ENCODE measurements around the gene EHMT1.
"Not testable (repeated sequence)": the region's sequence is repeated elsewhere in the genome, so short reads cannot be mapped to it uniquely, and the experiment has no call there.

The EHMT1 gene

DNA sequence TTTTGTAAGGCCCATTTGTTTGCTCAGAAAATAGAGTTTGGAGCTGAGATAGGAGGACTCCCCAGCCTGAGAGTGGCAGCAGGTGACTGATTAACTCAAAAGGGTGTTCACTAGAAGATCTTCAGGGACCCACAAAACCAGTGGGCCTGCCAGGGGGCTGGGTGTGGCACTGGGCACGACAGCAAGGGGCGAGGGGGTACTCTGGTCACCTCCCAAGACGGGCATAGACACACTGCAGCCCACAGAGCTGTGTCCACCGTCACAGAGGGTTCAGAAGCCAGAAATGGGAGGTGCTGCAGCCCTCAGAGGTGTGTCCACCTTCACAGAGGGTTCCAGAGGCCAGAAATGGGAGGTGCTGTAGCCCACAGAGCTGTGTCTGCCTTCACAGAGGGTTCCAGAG lies 183.2 kb downstream of the EHMT1 start:
- TF ChIP-seq, protein P1, sequence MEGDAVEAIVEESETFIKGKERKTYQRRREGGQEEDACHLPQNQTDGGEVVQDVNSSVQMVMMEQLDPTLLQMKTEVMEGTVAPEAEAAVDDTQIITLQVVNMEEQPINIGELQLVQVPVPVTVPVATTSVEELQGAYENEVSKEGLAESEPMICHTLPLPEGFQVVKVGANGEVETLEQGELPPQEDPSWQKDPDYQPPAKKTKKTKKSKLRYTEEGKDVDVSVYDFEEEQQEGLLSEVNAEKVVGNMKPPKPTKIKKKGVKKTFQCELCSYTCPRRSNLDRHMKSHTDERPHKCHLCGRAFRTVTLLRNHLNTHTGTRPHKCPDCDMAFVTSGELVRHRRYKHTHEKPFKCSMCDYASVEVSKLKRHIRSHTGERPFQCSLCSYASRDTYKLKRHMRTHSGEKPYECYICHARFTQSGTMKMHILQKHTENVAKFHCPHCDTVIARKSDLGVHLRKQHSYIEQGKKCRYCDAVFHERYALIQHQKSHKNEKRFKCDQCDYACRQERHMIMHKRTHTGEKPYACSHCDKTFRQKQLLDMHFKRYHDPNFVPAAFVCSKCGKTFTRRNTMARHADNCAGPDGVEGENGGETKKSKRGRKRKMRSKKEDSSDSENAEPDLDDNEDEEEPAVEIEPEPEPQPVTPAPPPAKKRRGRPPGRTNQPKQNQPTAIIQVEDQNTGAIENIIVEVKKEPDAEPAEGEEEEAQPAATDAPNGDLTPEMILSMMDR (IDR thresholded peaks at IDR 0.05; ENCODE audit: low read depth, low read length, missing control alignments) = no peak
- no peak for DNase-seq
- Histone ChIP-seq H3K4me3 (ENCODE audit: low read depth, low read length) (no peak overlapping the region), H3K27me3 (replicated peaks) (no peaks in the 10 kb centered on the region), H3K27ac (no peak overlapping the region), H3K36me3 (replicated peaks) (peaks cover 23% of the 10 kb centered on the region)
- in situ Hi-C loops (cut with HindIII; ENCODE audit: low pct_ligation_motif_present, low sequenced_read_pairs) = no loop called here

DNA sequence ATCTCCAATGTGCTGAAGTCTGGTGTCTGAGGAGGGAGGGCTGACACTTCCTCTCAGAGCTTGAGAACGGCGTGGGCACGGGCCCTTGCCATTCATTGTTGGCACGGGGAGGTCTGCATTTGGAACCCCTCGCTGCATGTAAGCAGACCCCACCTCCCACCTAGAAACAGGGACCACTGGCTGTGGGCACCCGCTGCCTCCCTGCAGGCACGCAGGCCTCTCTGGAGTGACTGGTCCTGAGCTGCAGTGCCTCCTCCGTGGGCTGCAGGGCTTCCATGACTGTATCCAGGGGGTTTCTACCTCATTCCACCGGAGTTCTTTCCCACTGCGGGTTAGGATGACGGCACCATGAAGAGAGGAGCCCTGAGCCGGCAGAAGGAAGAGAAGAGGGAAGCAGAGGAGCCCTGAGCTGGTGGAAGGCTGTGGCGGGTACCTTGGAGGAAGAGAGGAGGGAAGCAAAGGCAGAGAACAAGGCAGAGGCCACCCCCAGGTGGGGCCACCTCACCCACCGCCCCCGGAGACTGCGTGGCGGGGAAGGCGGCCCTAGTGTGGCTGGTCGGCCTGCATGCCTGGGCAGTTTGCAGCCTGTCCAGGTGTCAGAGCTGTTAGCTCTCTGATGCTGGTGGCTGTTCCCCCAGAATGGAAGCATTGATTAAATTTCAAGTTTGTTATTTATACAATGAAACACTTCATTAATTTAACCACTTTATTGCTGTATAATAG lies 183.9 kb downstream of the EHMT1 start:
- no peak overlapping the region for H3K27ac ChIP-seq
- no peak overlapping the region for H3K4me3 ChIP-seq (ENCODE audit: low read depth, low read length)
- peaks cover 26% of the 10 kb centered on the region for H3K36me3 ChIP-seq (replicated peaks)
- in situ Hi-C loops (cut with HindIII; ENCODE audit: low pct_ligation_motif_present, low sequenced_read_pairs) = no loop called here
- TF ChIP-seq, protein P1 (IDR thresholded peaks at IDR 0.05; ENCODE audit: low read depth, low read length, missing control alignments) = no peak
- DNase-seq = no peak
- no peaks in the 10 kb centered on the region for H3K27me3 ChIP-seq (replicated peaks)

DNA sequence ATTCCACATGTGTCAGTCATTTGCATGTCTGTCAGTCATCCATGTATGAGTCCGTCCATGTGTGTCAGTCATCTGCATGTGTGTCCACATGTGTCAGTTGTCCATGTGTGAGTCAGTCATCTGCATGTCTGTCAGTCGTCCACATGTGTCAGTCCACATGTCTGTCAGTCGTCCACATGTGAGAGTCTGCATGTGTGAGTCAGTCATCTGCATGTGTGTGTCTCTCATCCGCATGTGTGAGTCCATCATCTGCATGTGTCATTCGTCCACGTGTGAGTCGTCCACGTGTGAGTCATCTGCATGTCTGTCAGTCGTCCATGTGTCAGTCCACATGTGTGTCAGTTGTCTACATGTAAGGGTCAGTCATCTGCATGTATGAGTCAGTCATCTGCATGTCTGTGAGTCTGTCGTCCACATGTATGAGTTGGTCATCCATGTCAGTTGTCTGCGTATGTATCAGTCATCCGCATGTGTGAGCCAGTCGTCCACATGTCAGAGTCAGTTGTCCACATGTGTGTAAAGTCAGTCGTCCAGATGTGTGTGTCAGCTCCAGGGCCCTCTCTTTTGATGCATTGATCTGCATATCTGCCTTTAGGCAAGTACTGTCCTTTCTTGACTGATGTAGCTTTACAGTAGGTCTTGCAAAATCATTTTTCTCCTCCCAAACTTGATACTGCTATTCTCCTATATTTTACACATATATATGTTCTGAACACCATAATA lies 186.3 kb downstream of the EHMT1 start:
- TF ChIP-seq, protein P1 (IDR thresholded peaks at IDR 0.05; ENCODE audit: low read depth, low read length, missing control alignments) = no peak
- in situ Hi-C loops (cut with HindIII; ENCODE audit: low pct_ligation_motif_present, low sequenced_read_pairs) = no loop called here
- DNase-seq = peak; percentile 12

DNA sequence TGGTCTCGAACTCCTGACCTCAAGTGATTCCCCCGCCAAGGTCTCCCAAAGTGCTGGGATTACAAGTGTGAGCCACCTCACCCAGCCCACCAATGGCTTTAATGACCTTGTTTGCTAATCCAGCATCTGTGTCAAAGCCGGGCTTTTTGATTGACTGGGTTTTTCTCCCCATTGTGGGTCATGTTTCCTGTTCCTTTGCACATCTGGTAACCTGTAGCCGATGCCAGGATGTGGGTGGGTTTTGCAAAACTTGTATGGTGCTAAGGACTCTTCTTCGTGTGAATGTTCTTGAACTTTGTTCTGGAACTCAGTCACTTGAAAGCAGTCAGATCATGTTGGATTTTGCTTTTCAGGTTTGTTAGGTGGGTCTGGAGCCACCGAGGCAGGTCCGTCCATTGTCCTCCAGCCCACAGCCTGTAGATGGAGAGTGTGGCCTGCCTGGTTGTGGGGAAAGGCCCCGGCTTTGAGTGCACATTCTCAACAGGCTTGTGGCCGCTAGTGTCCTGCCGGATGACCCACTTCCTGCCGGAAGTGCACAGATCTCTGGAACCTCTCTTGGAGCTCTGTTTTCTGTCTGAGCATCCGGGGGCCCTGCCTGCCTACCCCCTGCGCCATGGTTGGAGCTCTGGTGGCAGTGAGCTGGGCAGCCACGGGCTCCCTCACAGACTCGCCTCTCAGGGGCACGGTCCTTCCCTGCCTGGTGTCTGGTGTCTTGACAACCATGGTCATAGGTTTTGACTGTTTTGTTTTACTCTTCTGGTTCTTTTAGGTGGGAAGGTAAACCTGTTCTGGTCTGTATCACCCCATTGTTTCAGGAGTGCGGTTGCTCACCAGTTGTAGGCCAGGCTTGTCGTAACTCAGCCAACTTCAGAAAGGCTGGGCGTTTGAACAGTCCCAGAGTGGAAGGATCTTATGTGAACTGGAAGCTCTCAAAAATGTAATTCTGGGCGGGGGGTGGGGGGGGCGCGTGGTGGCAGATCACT lies 189.2 kb downstream of the EHMT1 start:
- in situ Hi-C loops (cut with HindIII; ENCODE audit: low pct_ligation_motif_present, low sequenced_read_pairs) = no loop called here
- Histone ChIP-seq H3K27ac (no peak overlapping the region), H3K27me3 (replicated peaks) (no peaks in the 10 kb centered on the region), H3K36me3 (replicated peaks) (peaks cover 22% of the 10 kb centered on the region), H3K4me3 (ENCODE audit: low read depth, low read length) (no peak overlapping the region)
- DNase-seq = no peak
- TF ChIP-seq, protein P1 (IDR thresholded peaks at IDR 0.05; ENCODE audit: low read depth, low read length, missing control alignments) = no peak

More for the DNA sequence above, 186.3 kb downstream of the EHMT1 start:
- Histone ChIP-seq H3K27me3 (replicated peaks) (no peaks in the 10 kb centered on the region), H3K27ac (no peak overlapping the region), H3K36me3 (replicated peaks) (peaks cover 29% of the 10 kb centered on the region), H3K4me3 (ENCODE audit: low read depth, low read length) (no peak overlapping the region)

DNA sequence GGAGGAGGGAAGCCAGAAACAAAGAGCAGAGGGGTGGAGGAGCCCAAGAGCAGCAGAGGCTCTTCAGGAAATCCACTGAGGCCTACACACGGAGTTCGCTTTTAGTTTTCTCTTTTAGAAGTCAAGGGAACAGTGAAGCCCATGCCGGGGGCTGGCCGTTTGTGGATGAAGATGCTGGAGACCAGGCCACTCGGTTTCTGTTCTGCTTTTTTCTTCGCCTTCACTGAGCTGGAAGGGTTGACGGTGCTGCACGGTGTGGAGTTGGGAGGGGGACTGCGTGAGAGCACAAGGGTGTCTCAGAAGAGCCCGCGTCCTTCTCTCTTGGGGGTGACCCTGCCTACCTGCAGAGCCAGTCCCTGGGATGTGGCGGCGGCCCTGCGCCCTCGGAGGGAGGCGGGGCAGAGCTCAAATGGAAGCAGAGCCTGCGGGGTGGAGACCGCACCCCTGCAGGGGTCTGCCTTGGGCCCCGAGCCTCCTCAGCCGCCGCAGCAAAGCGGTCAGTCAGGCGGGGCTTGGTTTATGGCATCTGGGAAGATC lies 190.3 kb downstream of the EHMT1 start:
- no peaks in the 10 kb centered on the region for H3K27me3 ChIP-seq (replicated peaks)
- no peak overlapping the region for H3K27ac ChIP-seq
- peaks cover 21% of the 10 kb centered on the region for H3K36me3 ChIP-seq (replicated peaks)
- DNase-seq = no peak
- in situ Hi-C loops (cut with HindIII; ENCODE audit: low pct_ligation_motif_present, low sequenced_read_pairs) = no loop called here
- TF ChIP-seq, protein P1 (IDR thresholded peaks at IDR 0.05; ENCODE audit: low read depth, low read length, missing control alignments) = no peak
- H3K4me3 ChIP-seq (ENCODE audit: low read depth, low read length) = no peak overlapping the region

DNA sequence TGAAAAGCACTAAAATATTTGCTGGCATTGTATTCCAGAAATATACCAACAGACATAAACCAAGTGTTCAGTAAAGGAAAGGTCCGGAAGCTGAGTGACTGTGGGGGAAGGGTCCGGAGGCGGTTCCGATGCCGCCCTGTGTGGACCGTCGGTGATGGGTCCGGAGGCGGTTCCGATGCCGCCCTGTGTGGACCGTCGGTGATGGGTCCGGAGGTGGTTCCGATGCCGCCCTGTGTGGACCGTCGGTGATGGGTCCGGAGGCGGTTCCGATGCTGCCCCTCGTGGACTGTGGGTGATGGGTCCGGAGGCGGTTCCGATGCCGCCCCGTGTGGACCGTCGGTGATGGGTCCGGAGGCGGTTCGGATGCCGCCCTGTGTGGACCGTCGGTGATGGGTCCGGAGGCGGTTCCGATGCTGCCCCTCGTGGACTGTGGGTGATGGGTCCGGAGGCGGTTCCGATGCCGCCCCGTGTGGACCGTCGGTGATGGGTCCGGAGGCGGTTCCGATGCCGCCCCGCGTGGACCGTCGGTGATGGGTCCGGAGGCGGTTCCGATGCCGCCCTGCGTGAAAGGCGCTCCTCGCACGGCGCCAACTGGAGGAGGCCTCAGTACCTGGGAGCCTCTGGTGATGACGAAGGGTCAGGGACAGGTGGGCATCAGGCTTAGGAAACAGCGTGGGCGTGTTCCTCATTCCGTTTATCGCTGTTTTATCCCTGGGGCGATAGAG lies 191.1 kb downstream of the EHMT1 start:
- in situ Hi-C loops (cut with HindIII; ENCODE audit: low pct_ligation_motif_present, low sequenced_read_pairs); DNase-seq; H3K4me3 ChIP-seq (ENCODE audit: low read depth, low read length); H3K27me3 ChIP-seq (replicated peaks); H3K27ac ChIP-seq: not testable (repeated sequence)
- peaks cover 23% of the 10 kb centered on the region for H3K36me3 ChIP-seq (replicated peaks)

Measured in brain microvascular endothelial cell (primary cell).